ENCODE data around the gene HHEX.

The HHEX gene

DNA sequence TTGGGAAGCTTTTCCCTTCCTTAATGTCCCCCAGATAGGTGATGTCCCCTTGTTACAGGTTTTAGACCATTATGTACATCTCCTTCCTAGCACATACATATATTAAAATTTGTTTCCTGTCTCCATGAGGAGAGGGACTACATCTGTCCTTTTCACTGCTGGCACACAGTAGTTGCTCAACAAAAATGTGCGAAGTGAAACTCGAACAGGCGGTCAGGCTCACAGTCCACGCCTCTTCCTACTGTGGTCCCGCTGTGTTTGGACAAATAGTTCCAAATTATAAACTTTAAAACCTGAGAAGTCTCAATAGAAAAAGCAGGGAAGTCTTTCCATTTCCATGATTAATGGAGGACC is 1.2 kb upstream of the HHEX start:
- no peak for TF ChIP-seq SIN3A (IDR thresholded peaks at IDR 0.05; ENCODE audit: borderline replicate concordance, insufficient read depth, low read length)
- no peak for TF ChIP-seq POLR2AphosphoS5 (IDR thresholded peaks at IDR 0.05; ENCODE audit: low read depth, low read length)
- no peak for TF ChIP-seq FOXP2 (optimal IDR thresholded peaks at IDR 0.05; ENCODE audit: borderline replicate concordance, extremely low read depth, extremely low read length, insufficient read depth)
- TF ChIP-seq, protein P1, sequence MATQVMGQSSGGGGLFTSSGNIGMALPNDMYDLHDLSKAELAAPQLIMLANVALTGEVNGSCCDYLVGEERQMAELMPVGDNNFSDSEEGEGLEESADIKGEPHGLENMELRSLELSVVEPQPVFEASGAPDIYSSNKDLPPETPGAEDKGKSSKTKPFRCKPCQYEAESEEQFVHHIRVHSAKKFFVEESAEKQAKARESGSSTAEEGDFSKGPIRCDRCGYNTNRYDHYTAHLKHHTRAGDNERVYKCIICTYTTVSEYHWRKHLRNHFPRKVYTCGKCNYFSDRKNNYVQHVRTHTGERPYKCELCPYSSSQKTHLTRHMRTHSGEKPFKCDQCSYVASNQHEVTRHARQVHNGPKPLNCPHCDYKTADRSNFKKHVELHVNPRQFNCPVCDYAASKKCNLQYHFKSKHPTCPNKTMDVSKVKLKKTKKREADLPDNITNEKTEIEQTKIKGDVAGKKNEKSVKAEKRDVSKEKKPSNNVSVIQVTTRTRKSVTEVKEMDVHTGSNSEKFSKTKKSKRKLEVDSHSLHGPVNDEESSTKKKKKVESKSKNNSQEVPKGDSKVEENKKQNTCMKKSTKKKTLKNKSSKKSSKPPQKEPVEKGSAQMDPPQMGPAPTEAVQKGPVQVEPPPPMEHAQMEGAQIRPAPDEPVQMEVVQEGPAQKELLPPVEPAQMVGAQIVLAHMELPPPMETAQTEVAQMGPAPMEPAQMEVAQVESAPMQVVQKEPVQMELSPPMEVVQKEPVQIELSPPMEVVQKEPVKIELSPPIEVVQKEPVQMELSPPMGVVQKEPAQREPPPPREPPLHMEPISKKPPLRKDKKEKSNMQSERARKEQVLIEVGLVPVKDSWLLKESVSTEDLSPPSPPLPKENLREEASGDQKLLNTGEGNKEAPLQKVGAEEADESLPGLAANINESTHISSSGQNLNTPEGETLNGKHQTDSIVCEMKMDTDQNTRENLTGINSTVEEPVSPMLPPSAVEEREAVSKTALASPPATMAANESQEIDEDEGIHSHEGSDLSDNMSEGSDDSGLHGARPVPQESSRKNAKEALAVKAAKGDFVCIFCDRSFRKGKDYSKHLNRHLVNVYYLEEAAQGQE (IDR thresholded peaks at IDR 0.05; ENCODE audit: insufficient read depth in 1 of 2, low read depth in 2 of 2, low read length in 2 of 2) = no peak

DNA sequence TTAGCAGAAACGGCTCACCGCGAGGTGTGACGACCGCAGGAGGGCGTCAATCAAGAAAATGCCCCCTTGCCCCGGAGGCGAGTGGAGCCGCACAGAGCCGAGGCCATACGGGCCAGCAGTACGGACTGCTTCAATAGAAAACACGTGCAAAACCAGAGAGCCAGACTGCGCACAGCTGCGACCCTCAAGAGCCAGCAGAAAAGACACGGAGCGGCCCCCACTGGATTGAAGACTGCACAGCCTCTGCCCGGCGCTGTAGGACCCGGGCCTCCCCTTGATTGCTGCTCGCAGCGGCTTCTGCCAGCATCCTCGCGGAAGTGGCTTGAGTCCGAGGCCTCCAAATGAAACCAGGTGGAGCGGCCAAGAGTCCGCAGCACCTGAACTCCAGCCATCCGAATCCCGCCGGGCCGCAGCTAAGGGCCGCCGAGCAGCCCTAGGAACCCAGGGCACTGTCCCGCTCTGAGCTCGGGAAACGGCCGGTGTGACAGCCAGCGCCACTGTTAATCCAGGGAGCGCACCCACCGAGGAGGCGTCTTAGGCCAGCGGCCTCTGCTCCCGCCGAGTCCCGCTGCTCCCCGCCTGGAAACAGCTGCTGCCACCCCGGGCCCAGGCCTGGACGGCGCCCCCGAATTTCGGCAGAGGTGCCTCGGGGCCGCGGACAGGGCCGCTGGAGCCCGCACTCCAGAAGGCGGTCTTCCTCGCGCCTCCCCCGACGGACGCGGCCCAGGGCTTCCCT is 660 bp upstream of the HHEX start:
- TF ChIP-seq, protein P1 (IDR thresholded peaks at IDR 0.05; ENCODE audit: insufficient read depth in 1 of 2, low read depth in 2 of 2, low read length in 2 of 2) = no peak
- TF ChIP-seq SIN3A (IDR thresholded peaks at IDR 0.05; ENCODE audit: borderline replicate concordance, insufficient read depth, low read length) = no peak
- no peak for TF ChIP-seq FOXP2 (optimal IDR thresholded peaks at IDR 0.05; ENCODE audit: borderline replicate concordance, extremely low read depth, extremely low read length, insufficient read depth)
- TF ChIP-seq POLR2AphosphoS5 (IDR thresholded peaks at IDR 0.05; ENCODE audit: low read depth, low read length) = no peak
- no peak for TF ChIP-seq TAF1 (IDR thresholded peaks at IDR 0.05; ENCODE audit: borderline replicate concordance, insufficient read depth, low read length)

DNA sequence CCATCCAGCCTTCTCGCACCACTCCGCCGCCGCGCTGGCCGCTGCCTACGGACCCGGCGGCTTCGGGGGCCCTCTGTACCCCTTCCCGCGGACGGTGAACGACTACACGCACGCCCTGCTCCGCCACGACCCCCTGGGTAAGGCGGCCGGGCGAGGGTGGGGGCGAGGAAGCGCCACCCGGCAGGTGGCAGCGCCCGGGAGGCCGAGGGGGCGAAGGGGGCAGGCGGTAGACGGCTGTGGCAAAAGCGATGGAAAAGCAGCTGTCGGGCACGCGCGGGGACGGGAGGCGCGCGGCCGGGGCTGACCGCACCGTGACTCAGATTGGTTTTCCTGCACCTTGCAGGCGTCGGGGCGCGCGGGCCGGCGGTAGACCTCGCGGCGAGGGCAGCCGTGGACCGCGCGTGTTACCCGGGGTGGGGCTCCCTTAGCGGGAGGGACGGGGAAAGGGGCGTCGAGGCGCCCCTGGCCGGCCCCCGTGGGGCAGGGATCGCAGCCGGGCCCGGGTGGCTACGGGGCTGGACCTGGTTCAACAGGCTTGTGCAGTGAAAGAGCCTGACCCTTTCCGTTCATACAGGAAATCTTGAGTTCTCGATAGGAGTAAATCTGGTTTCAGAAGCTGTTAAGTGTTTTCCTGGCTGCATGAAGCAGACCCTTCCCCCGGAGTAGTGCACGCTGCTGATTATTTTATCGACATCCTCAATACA is 608 bp downstream of the HHEX start:
- TF ChIP-seq POLR2AphosphoS5 (IDR thresholded peaks at IDR 0.05; ENCODE audit: low read depth, low read length) (no peak), SIN3A (IDR thresholded peaks at IDR 0.05; ENCODE audit: borderline replicate concordance, insufficient read depth, low read length) (no peak), FOXP2 (optimal IDR thresholded peaks at IDR 0.05; ENCODE audit: borderline replicate concordance, extremely low read depth, extremely low read length, insufficient read depth) (no peak), TAF1 (IDR thresholded peaks at IDR 0.05; ENCODE audit: borderline replicate concordance, insufficient read depth, low read length) (no peak)
- TF ChIP-seq, protein P1 (IDR thresholded peaks at IDR 0.05; ENCODE audit: insufficient read depth in 1 of 2, low read depth in 2 of 2, low read length in 2 of 2) = no peak

DNA sequence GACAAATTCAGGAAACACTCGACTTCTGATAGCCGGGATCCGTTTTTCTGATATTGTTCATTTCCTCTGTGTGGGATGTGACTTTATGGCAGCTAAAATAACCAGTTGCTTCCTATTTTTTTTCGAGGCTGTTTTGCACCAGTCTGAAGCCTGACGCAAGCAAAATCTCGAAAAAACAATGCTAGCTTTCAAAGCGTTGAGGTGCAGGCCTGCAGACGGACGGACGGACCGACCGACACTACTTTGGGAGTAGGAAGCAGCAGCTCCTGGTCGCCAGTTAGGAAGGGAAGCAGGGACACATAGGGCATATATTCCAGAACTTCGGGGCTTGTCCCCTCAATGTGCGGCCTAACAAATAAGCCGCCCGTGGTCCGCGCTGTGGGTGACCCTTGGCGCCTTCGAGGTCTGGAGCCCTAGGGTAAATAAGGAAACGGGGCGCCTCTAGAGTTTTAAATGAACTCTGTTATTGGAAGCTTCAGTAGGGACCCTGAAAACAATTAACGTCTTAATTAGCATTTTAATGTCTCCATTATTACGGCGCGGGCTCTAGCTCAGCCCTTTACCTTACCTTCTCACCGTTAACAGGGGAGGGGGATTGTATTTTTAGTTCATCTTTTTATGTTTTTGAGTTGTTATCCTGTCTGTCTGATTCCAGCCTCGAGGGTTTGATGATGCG is 1.3 kb downstream of the HHEX start:
- TF ChIP-seq FOXP2 (optimal IDR thresholded peaks at IDR 0.05; ENCODE audit: borderline replicate concordance, extremely low read depth, extremely low read length, insufficient read depth) (no peak), POLR2AphosphoS5 (IDR thresholded peaks at IDR 0.05; ENCODE audit: low read depth, low read length) (no peak), SIN3A (IDR thresholded peaks at IDR 0.05; ENCODE audit: borderline replicate concordance, insufficient read depth, low read length) (no peak), TAF1 (IDR thresholded peaks at IDR 0.05; ENCODE audit: borderline replicate concordance, insufficient read depth, low read length) (no peak)
- TF ChIP-seq, protein P1 (IDR thresholded peaks at IDR 0.05; ENCODE audit: insufficient read depth in 1 of 2, low read depth in 2 of 2, low read length in 2 of 2) = no peak
